NCI-H2107 treated with DMSO at 0.1 percent for 48 hours (cell line): ENCODE results near the gene RIN3.

ENCODE experiments used
- DNase-seq: peaks from one replicate; lab custom pipeline; 2025; ENCODE audit not compliant: unreplicated experiment; lab: John Stamatoyannopoulos, UW

The RIN3 gene

DNA sequence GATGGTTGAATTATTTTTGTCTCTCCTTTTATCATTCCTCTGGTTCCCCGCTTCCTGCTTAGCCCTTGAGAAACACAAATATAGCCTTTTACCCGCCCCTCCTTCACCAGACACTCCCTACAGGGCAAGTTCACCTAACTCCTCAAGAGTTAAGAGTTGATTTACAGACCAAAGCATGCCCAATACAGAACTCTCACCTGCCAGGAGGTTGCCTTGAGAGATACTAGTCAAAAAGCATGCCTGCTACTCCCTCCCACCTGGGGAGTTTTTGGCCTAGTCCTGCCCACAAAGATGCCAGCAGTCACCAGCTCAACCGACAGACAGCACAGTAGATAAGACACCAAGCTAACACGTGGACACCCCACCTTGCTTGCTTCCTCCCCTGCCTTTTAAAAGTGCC, 223.6 kb downstream of the RIN3 start:
- DNase-seq: no peak

DNA sequence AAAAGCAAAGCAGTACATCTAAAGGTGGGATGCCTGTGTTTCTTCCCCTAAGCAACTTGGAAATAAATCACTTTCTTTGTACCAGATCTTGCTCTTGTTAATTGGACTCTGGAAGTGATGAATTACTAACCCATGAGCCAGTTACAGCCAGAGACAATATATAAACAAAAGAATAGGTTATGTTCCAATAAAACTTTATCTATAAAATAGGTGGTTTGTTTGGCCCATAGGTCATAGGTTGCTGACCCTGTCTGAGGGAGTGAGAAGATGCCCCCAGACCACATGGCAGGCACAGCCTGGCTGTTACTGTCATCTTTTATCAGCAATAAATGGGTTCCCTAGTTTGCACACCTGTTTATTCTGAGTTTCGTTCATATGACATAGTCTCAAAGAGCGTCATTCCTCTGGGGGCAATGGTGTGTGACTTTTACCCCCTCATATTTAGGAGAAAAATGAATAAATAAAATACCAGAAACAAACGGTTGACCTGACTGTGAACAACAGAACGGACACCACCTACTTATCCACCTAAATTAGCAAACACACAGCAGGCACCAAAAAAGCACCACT, 224.1 kb downstream of the RIN3 start:
- DNase-seq: no peak
